WTC11 (cell line): ENCODE data around the gene KRTAP13-1. TPM values are rescaled to one million over a fixed set of nuclear protein-coding genes. Genes with fewer than 3 reads are reported as not detected.

Source experiments
- ATAC-seq: fragments of 200-7000 bp; cut with Tn5 transposase; 2 replicates; pipeline ENCODE4 v1.10.0; 2021; ENCODE audit warnings: mild to moderate bottlenecking, moderate library complexity
- CTCF ChIA-PET: fragments of 300-600 bp; sonication (Branson Sonifier 250); formaldehyde crosslinking; loops from one replicate; lab custom pipeline; 2021; ENCODE audit warnings: antibody characterized with exemption; lab: Charles Lee
- POLR2A ChIA-PET: fragments of 350-600 bp; sonication (Branson Sonifier 250); formaldehyde crosslinking; loops from one replicate; lab custom pipeline; 2021; ENCODE audit warnings: antibody characterized with exemption; lab: Charles Lee
- DNase-seq: peaks from one replicate; pipeline ENCODE4 v3.0.0; 2021; ENCODE audit warnings: low spot score
- H3K27ac Mint-ChIP-seq: 2 replicates; pipeline ENCODE4 v1.8.0; 2021; ENCODE audit warnings: mixed read lengths
- H3K27me3 Mint-ChIP-seq: 2 replicates; pipeline ENCODE4 v1.8.0; 2021; ENCODE audit warnings: low read depth, mild to moderate bottlenecking, moderate library complexity, mixed read lengths
- H3K36me3 Mint-ChIP-seq: 2 replicates; pipeline ENCODE4 v1.8.0; 2021; ENCODE audit warnings: mixed read lengths
- H3K4me1 Mint-ChIP-seq: 2 replicates; pipeline ENCODE4 v1.8.0; 2022; ENCODE audit warnings: mixed read lengths
- H3K4me3 Mint-ChIP-seq: 2 replicates; pipeline ENCODE4 v1.8.0; 2021; ENCODE audit warnings: mild to moderate bottlenecking, moderate library complexity, mixed read lengths
- H3K9me3 Mint-ChIP-seq: 2 replicates; pipeline ENCODE4 v1.8.0; 2021; ENCODE audit warnings: mixed read lengths
- ATF3 ChIP-seq: sonication (generic); formaldehyde crosslinking; conservative IDR thresholded peaks from 2 replicates; pipeline ENCODE4 v1.8.1; 2022; ENCODE audit warnings: mild to moderate bottlenecking, missing genetic modification reagents
- ATF6 ChIP-seq: sonication (generic); formaldehyde crosslinking; IDR thresholded peaks from 2 replicates; pipeline ENCODE4 v1.8.1; 2023; ENCODE audit warnings: mild to moderate bottlenecking, missing genetic modification reagents
- CREB1 ChIP-seq: sonication (generic); formaldehyde crosslinking; IDR thresholded peaks from 2 replicates; pipeline ENCODE4 v1.8.0; 2023; ENCODE audit warnings: mild to moderate bottlenecking, missing genetic modification reagents
- CREM ChIP-seq: sonication (generic); formaldehyde crosslinking; IDR thresholded peaks from 2 replicates; pipeline ENCODE4 v1.8.1; 2022; ENCODE audit warnings: mild to moderate bottlenecking, missing genetic modification reagents, moderate library complexity
- ELF4 ChIP-seq: sonication (generic); formaldehyde crosslinking; IDR thresholded peaks from 2 replicates; pipeline ENCODE4 v1.8.1; 2022; ENCODE audit warnings: low read depth, mild to moderate bottlenecking, moderate library complexity, missing genetic modification reagents
- HMGXB4 ChIP-seq: sonication (generic); formaldehyde crosslinking; IDR thresholded peaks from 2 replicates; pipeline ENCODE4 v1.8.1; 2023; ENCODE audit warnings: mild to moderate bottlenecking, moderate library complexity, missing genetic modification reagents
- IRF2 ChIP-seq: sonication (generic); formaldehyde crosslinking; IDR thresholded peaks from 2 replicates; pipeline ENCODE4 v1.8.0; 2022; ENCODE audit warnings: low read depth, missing genetic modification reagents, borderline replicate concordance
- MAX ChIP-seq: sonication (generic); formaldehyde crosslinking; IDR thresholded peaks from 2 replicates; pipeline ENCODE4 v1.8.0; 2022; ENCODE audit warnings: mild to moderate bottlenecking, missing genetic modification reagents
- MXD4 ChIP-seq: fragments of 250-450 bp; sonication (Bioruptor Pico); IDR thresholded peaks from 2 replicates; pipeline ENCODE4 v1.8.0; 2021; ENCODE audit warnings: mild to moderate bottlenecking, moderate library complexity, borderline replicate concordance
- MYBL2 ChIP-seq: sonication (generic); formaldehyde crosslinking; IDR thresholded peaks from 2 replicates; pipeline ENCODE4 v1.8.1; 2023; ENCODE audit warnings: mild to moderate bottlenecking, moderate library complexity, missing genetic modification reagents
- NFE2L1 ChIP-seq: sonication (generic); formaldehyde crosslinking; IDR thresholded peaks from 2 replicates; pipeline ENCODE4 v1.8.1; 2023; ENCODE audit warnings: missing genetic modification reagents
- NR1H2 ChIP-seq: sonication (generic); formaldehyde crosslinking; IDR thresholded peaks from 2 replicates; pipeline ENCODE4 v1.9.0; 2021; ENCODE audit warnings: mild to moderate bottlenecking, moderate library complexity, missing genetic modification reagents
- PRDM15 ChIP-seq: sonication (generic); formaldehyde crosslinking; IDR thresholded peaks from 2 replicates; pipeline ENCODE4 v1.8.0; 2022; ENCODE audit warnings: missing genetic modification reagents
- SMAD3 ChIP-seq: sonication (generic); formaldehyde crosslinking; IDR thresholded peaks from 2 replicates; pipeline ENCODE4 v1.8.0; 2022; ENCODE audit warnings: missing genetic modification reagents, mild to moderate bottlenecking, borderline replicate concordance
- SOX15 ChIP-seq: fragments of 250-450 bp; sonication (Bioruptor Pico); IDR thresholded peaks from 2 replicates; pipeline ENCODE4 v1.9.0; 2021; ENCODE audit warnings: mild to moderate bottlenecking
- TEAD4 ChIP-seq: sonication (generic); formaldehyde crosslinking; IDR thresholded peaks from 2 replicates; pipeline ENCODE4 v1.8.0; 2022; ENCODE audit warnings: mild to moderate bottlenecking, missing genetic modification reagents
- ZMAT4 ChIP-seq: fragments of 250-450 bp; sonication (Bioruptor Pico); IDR thresholded peaks from 2 replicates; pipeline ENCODE4 v1.9.0; 2021; ENCODE audit warnings: mild to moderate bottlenecking
- ZNF138 ChIP-seq: sonication (generic); formaldehyde crosslinking; conservative IDR thresholded peaks from 2 replicates; pipeline ENCODE4 v1.8.1; 2022; ENCODE audit warnings: mild to moderate bottlenecking, moderate library complexity, missing genetic modification reagents
- ZNF219 ChIP-seq: sonication (generic); formaldehyde crosslinking; IDR thresholded peaks from 2 replicates; pipeline ENCODE4 v1.8.0; 2023; ENCODE audit warnings: missing genetic modification reagents, mild to moderate bottlenecking, borderline replicate concordance
- ZNF396 ChIP-seq: fragments of 250-450 bp; sonication (Bioruptor Pico); IDR thresholded peaks from 2 replicates; pipeline ENCODE4 v1.8.0; 2021; ENCODE audit warnings: mild to moderate bottlenecking, moderate library complexity, borderline replicate concordance
- ZNF416 ChIP-seq: fragments of 250-450 bp; sonication (Bioruptor Pico); IDR thresholded peaks from 2 replicates; pipeline ENCODE4 v1.9.0; 2021; ENCODE audit warnings: mild to moderate bottlenecking, inconsistent platforms
- ZNF425 ChIP-seq: fragments of 250-450 bp; sonication (Bioruptor Pico); conservative IDR thresholded peaks from 2 replicates; pipeline ENCODE4 v1.9.0; 2021; ENCODE audit warnings: mild to moderate bottlenecking
- total RNA-seq: library from RNA; stranded (reverse); gene quantifications from 3 replicates; pipeline ENCODE4 v1.2.3, GENCODE V29; 2021

Gene KRTAP13-1
- total RNA-seq, 1 experiment from 2014 or later: not detected

- Mint-ChIP-seq H3K4me1 (peaks cover 12% of the 10 kb centered on the region), H3K4me3 (no peak overlapping the region), H3K27ac (no peak overlapping the region)
- POLR2A ChIA-PET: no interaction called here
- TF ChIP-seq ATF6 (CRISPR knock-in tag) (no peak), MYBL2 (CRISPR knock-in tag) (no peak), NR1H2 (no peak), ZNF416 (no peak), PRDM15 (CRISPR knock-in tag) (no peak), CREB1 (CRISPR knock-in tag) (no peak), ZNF425 (no peak), ZNF219 (CRISPR knock-in tag) (no peak), MXD4 (CRISPR knock-in tag) (no peak)
- TF ChIP-seq, all 79 proteins: peak for 0
- Mint-ChIP-seq H3K9me3 (no peaks in the 10 kb centered on the region), H3K36me3 (no peaks in the 10 kb centered on the region), H3K27me3 (no peaks in the 10 kb centered on the region)
- ATAC-seq: no peak
- DNase-seq: no peak
- CTCF ChIA-PET: no interaction called here
Measured at GRCh38 chr21:30354308-30355005, 41.4 kb upstream of the KRTAP13-1 start.

GRCh38 chr21:30355906-30356305 is 39.9 kb upstream of the KRTAP13-1 start:
- CTCF ChIA-PET: interaction anchor here (0.6 to 1.0 kb wide), 3 partner anchors 22 to 108 kb away, joined by 3 to 4 read pairs (median 3); no protein-coding TSS in a partner anchor
- ATAC-seq (no peak), DNase-seq (no peak)
- no peaks in the 10 kb centered on the region for H3K4me1 Mint-ChIP-seq
- H3K4me3 Mint-ChIP-seq: no peak overlapping the region
- no peaks in the 10 kb centered on the region for H3K27me3 Mint-ChIP-seq
- H3K27ac Mint-ChIP-seq: no peak overlapping the region
- no peaks in the 10 kb centered on the region for H3K9me3 Mint-ChIP-seq
- no peaks in the 10 kb centered on the region for H3K36me3 Mint-ChIP-seq
- POLR2A ChIA-PET: no interaction called here
- TF ChIP-seq IRF2 (CRISPR knock-in tag): no peak
- no peak for TF ChIP-seq NFE2L1 (CRISPR knock-in tag)
- TF ChIP-seq CREM: no peak
- TF ChIP-seq HMGXB4 (CRISPR knock-in tag): no peak
- no peak for TF ChIP-seq ATF3 (CRISPR knock-in tag)
- no peak for TF ChIP-seq SMAD3 (CRISPR knock-in tag)
- no peak for TF ChIP-seq TEAD4 (CRISPR knock-in tag)
- no peak for TF ChIP-seq ZNF219 (CRISPR knock-in tag)
- no peak for TF ChIP-seq ZMAT4 (CRISPR knock-in tag)
- TF ChIP-seq CREB1 (CRISPR knock-in tag): no peak
- TF ChIP-seq SOX15 (CRISPR knock-in tag): no peak
- TF ChIP-seq MAX (CRISPR knock-in tag): no peak
- no peak for TF ChIP-seq ZNF138
- no peak for TF ChIP-seq ZNF396 (CRISPR knock-in tag)
- TF ChIP-seq ELF4: no peak
